Measurements from ENCODE around the gene SPIN2B. TPM values are rescaled to one million over a fixed set of nuclear protein-coding genes. Genes with fewer than 3 reads are reported as not detected.

Gene SPIN2B
- total and polyA plus RNA-seq, 2 of the 8 experiments (the other 6 are each of a cell fraction or from before 2014, with no cell fraction given), result 7.4 to 12.8 TPM

GRCh38 chrX:57133706-57134105 is 12.4 kb upstream of the SPIN2B start:
- H2BK120ac ChIP-seq (replicated peaks; ENCODE audit: low read depth, low read length), result no peak overlapping the region
- no peak overlapping the region for H3K14ac ChIP-seq (ENCODE audit: insufficient read length)
- peaks cover 3% of the 10 kb centered on the region; the same call in 1 of the 2 replicates for H3K23me2 ChIP-seq (ENCODE audit: low read depth, low read length)
- no peak overlapping the region for H3K27ac ChIP-seq (ENCODE audit: low read depth, low read length)
- no peaks in the 10 kb centered on the region for H3K36me3 ChIP-seq (ENCODE audit: control insufficient read depth in 2 of 4, insufficient read depth in 4 of 4, low read length in 3 of 4)
- H2BK15ac ChIP-seq (ENCODE audit: low read length), result no peak overlapping the region
- no peak overlapping the region for H3K56ac ChIP-seq (replicated peaks; ENCODE audit: insufficient read length, low read depth, low read length)
- CTCF ChIA-PET (ENCODE audit: partially characterized antibody), result no interaction called here
- DNase-seq (ENCODE audit: low read depth in 1 of 2, low spot score in 2 of 2), result no peak
- WGBS, 2 experiments (ENCODE audit: extremely low coverage in 1 of 2, insufficient coverage in 1 of 2, insufficient read length in 1 of 2, insufficient replicate concordance in 2 of 2, low coverage in 1 of 2, low lambda C conversion rate in 2 of 2, missing lambda C conversion rate in 1 of 2), result 60% methylated on average over 1 of the region's 4 CpGs; no CpG with 5 or more reads in 1 of the 2 experiments
- no peak overlapping the region for H2BK5ac ChIP-seq (ENCODE audit: low read depth, low read length)
- no peaks in the 10 kb centered on the region for H3K79me2 ChIP-seq (ENCODE audit: control insufficient read depth in 1 of 2, insufficient read depth in 2 of 2, low read length in 2 of 2)
- peaks cover 0 to 2% (median 0%) of the 10 kb centered on the region in 4 experiments; a peak in 1 of 7 replicates for H3K4me1 ChIP-seq (replicated peaks in 1 of 4; ENCODE audit: control insufficient read depth in 3 of 4, insufficient read depth in 4 of 4, low read length in 3 of 4)
- POLR2A ChIA-PET (ENCODE audit: partially characterized antibody), result no interaction called here
- no peaks in the 10 kb centered on the region for H4K20me1 ChIP-seq (replicated peaks in 1 of 2; ENCODE audit: control insufficient read depth in 1 of 2, insufficient read depth in 2 of 2, low read length in 2 of 2)
- no peak overlapping the region for H3K18ac ChIP-seq (ENCODE audit: extremely low read depth, low read length)
- H4K5ac ChIP-seq (ENCODE audit: insufficient read length, low read depth, low read length), result no peak overlapping the region
- H3K4me2 ChIP-seq (ENCODE audit: insufficient read depth in 1 of 2, low read depth in 2 of 2, low read length in 2 of 2), result no peak overlapping the region
- H3K9ac ChIP-seq (replicated peaks in 1 of 4; ENCODE audit: extremely low read depth in 1 of 4, low read depth in 3 of 4, low read length in 3 of 4), result no peak overlapping the region
- no peak overlapping the region for H4K8ac ChIP-seq (ENCODE audit: extremely low read depth, insufficient read depth, low read length)
- H3K23ac ChIP-seq (ENCODE audit: insufficient read length), result no peak overlapping the region
- H3K79me1 ChIP-seq (ENCODE audit: low read depth, low read length), result no peaks in the 10 kb centered on the region
- H3K9me3 ChIP-seq (ENCODE audit: insufficient read depth in 2 of 2, low read depth in 1 of 2, low read length in 1 of 2), result no peaks in the 10 kb centered on the region
- no peak overlapping the region for H3K4me3 ChIP-seq (ENCODE audit: extremely low read depth in 1 of 4, insufficient read depth in 2 of 4, low read depth in 3 of 4, low read length in 4 of 4)
- no peak for FAIRE-seq
- H3K27me3 ChIP-seq (replicated peaks in 1 of 4; ENCODE audit: control insufficient read depth in 3 of 4, extremely low read depth in 1 of 4, insufficient read depth in 3 of 4, low read length in 3 of 4), result no peaks in the 10 kb centered on the region
- no peak overlapping the region for H4K91ac ChIP-seq (replicated peaks; ENCODE audit: insufficient read length, low read length)
- no peak overlapping the region for H3K4ac ChIP-seq (replicated peaks; ENCODE audit: insufficient read length, low read depth, low read length)
- no peak overlapping the region for H2BK12ac ChIP-seq (ENCODE audit: low read depth, low read length)
- no peak overlapping the region for H2AK5ac ChIP-seq (ENCODE audit: low read depth, low read length)
- H2BK20ac ChIP-seq (ENCODE audit: low read length), result no peak overlapping the region
- H2AFZ ChIP-seq (ENCODE audit: low read length), result no peak overlapping the region
- TF ChIP-seq ZNF274 (IDR thresholded peaks at IDR 0.05; ENCODE audit: borderline replicate concordance, extremely low read depth, low read length) (no peak), KDM5A (IDR thresholded peaks at IDR 0.05; ENCODE audit: low read length) (no peak), SP1 (IDR thresholded peaks at IDR 0.05; ENCODE audit: low read depth, low read length) (no peak), SRF (IDR thresholded peaks at IDR 0.05; ENCODE audit: low read depth, low read length) (no peak), JUN (IDR thresholded peaks at IDR 0.05; ENCODE audit: low read depth, low read length) (no peak), ATF2 (IDR thresholded peaks at IDR 0.05; ENCODE audit: low read length) (no peak), POLR2AphosphoS5 (IDR thresholded peaks at IDR 0.05; ENCODE audit: low read depth, low read length) (no peak), MAX (IDR thresholded peaks at IDR 0.05) (no peak), BRCA1 (IDR thresholded peaks at IDR 0.05; ENCODE audit: low read depth, low read length) (no peak), CBX8 (IDR thresholded peaks at IDR 0.05; ENCODE audit: borderline replicate concordance, low read depth, low read length) (no peak), CHD1 (IDR thresholded peaks at IDR 0.05; ENCODE audit: low read depth, low read length) (no peak), PHF8 (conservative IDR thresholded peaks at IDR 0.05; ENCODE audit: low read depth, low read length) (no peak)
